Sigmoid colon (tissue), 7 donors: ENCODE results near the gene APCDD1. TPM values are rescaled to one million over a fixed set of nuclear protein-coding genes. Genes with fewer than 3 reads are reported as not detected.

Source experiments
- DNase-seq: peaks from one replicate; pipeline ENCODE4 v3.0.0-alpha.2; 2019
- H3K27ac ChIP-seq, 4 donors: fragments of 200-600 bp; sonication (generic); one replicate each; pipeline ENCODE4 v1.5.1; 2016 to 2019; ENCODE audit warnings: mild to moderate bottlenecking in 1 of 4
- H3K27me3 ChIP-seq, 3 donors: fragments of 200-600 bp; sonication (generic); one replicate each; pipeline ENCODE4 v1.5.1; 2019; ENCODE audit warnings: mild to moderate bottlenecking in 1 of 3
- H3K36me3 ChIP-seq, 4 donors: fragments of 200-600 bp; sonication (generic); one replicate each; pipeline ENCODE4 v1.5.1; 2016 to 2019
- H3K4me1 ChIP-seq, 4 donors: fragments of 200-600 bp; sonication (generic); one replicate each; pipeline ENCODE4 v1.5.1; 2017 to 2019
- H3K4me3 ChIP-seq, 4 donors: fragments of 200-600 bp; sonication (generic); one replicate each; pipeline ENCODE4 v1.5.1; 2017 to 2019; ENCODE audit warnings: mild to moderate bottlenecking in 2 of 4, moderate library complexity in 1 of 4
- H3K9me3 ChIP-seq, 4 donors: fragments of 200-600 bp in 3 of 4; sonication (generic) in 3 of 4; one replicate each; pipeline versions ENCODE4 v1.5.1 to v1.6.1; 2013 to 2019
- EP300 ChIP-seq, 4 donors: sonication (generic); formaldehyde crosslinking; IDR thresholded peaks; one replicate each; pipeline ENCODE4 v1.6.1; 2017; ENCODE audit warnings: antibody characterized with exemption in 4 of 4
- POLR2A ChIP-seq, 2 donors: fragments of 450-650 bp; IDR thresholded peaks; one replicate each; pipeline ENCODE4 v1.6.1; 2016; ENCODE audit warnings: antibody characterized with exemption in 2 of 2, mild to moderate bottlenecking in 2 of 2, moderate library complexity in 2 of 2
- POLR2AphosphoS5 ChIP-seq, 4 donors: sonication (generic); formaldehyde crosslinking; IDR thresholded peaks; one replicate each; pipeline ENCODE4 v1.6.1; 2017; ENCODE audit warnings: antibody characterized with exemption in 4 of 4
- WGBS, 2 donors: extraction: QIAGEN DNeasy Blood & Tissue Kit; methylation state at CpG; one replicate each; pipeline ENCODE4 v1.1.7; 2013; 5-methylcytosine and 5-hydroxymethylcytosine counted together
- intact Hi-C: fragments of 100-400 bp; cut with DNase I; formaldehyde crosslinking; loops from one replicate; pipeline ENCODE4 v1.15.1; 2023
- polyA plus RNA-seq, 3 donors: library from polyadenylated mRNA; stranded (reverse); fragments of 200-250 nt; gene quantifications; one replicate each; pipeline ENCODE4 v1.2.3, GENCODE V29; 2013
- total RNA-seq, 4 donors: library from RNA; depleted of rRNA; stranded (reverse); fragments of >200 nt; gene quantifications; one replicate each; pipeline ENCODE4 v1.1.0, GENCODE V29; 2016
- TF ChIP-seq, protein P1 (sequence below), 4 experiments: fragments of 450-650 bp in 3 of 4; fragments of 200-600 bp in 1 of 4; IDR thresholded peaks; one replicate each; pipeline ENCODE4 v1.5.1; 2016 to 2019; ENCODE audit warnings: antibody characterized with exemption in 4 of 4, mild to moderate bottlenecking in 3 of 4, moderate library complexity in 2 of 4
- donor health status: healthy with polysubstance abuse.
- donor health status: Bipolar disorder and iron deficiency.
- donor health status: healthy.

The APCDD1 gene
- total RNA-seq (10 to 100 TPM in 3 of 4 donors, 1 to 10 TPM in 1; 8.9 to 42.1 (median 21.4) TPM), polyA plus RNA-seq (10 to 100 TPM in 2 of 3 donors, 1 to 10 TPM in 1; 2.8 to 12.9 (median 10.2) TPM)

DNA sequence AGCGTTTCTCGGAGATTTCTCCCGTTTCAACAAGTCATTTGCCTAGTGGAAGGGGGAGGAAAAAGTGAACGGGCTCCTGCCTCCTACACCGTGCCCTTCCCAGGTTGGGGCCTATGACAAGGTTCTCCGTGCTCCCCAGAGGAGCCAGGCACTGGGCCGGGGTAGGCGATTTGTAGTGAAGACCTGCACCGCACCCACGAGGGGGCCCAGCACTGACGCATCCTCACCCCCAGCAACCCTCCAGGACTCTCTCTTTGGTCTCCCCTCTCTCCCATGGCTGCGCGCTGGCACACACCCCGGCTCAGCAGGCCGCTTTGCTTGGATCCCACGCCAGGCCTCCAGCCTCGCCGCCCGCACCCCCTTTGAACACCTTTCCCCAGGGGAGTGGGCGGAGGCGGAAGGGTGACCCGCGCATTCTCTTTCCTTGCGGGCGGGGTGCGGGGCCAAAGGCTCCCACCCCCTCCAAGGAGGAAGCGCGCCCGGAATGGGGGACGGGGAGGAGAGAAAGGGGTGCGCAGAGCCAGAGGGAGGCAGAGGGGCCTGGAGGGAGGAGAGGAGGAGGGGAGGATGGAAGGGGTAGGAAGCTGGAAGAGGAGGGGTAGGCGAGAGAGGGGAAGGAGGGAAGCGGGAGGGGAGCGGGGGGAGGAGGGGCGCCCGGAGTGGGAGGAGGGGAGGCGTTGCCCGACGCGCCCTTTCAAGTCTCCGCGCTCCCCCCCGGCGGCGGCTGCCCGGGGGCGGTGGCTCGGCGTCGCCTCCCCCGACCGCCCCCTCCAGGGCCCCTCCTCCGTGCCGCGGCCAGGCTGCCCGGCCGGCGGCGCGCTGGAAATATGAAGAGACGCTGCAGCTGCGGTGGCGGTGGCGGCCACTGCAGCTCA, at the start of gene APCDD1:
APCDD1 (plus strand) TSS at position 830 of the 875 bp plus-strand sequence. CDS start 347 bp downstream, outside the sequence.
- peaks cover 24 to 52% (median 40%) of the 10 kb centered on the region in 3 donors for H3K27me3 ChIP-seq
- intact Hi-C loops = no loop called here
- peak within 1 kb of the TSS; percentile 67 to 84 (median 77) for H3K27ac ChIP-seq
- TF ChIP-seq POLR2AphosphoS5 (IDR thresholded peaks at IDR 0.05) = peak; percentile 21 to 74 (median 46)
- TF ChIP-seq POLR2A (IDR thresholded peaks at IDR 0.05) = no peak
- H3K4me3 ChIP-seq = peak within 1 kb of the TSS; percentile 52 to 65 (median 55)
- H3K4me1 ChIP-seq = peaks cover 0 to 21% (median 18%) of the 10 kb centered on the region in 4 donors
- 7 to 18% methylated on average over 64 of the region's 64 CpGs for WGBS, 2 donors
- DNase-seq = peak; percentile 86
- no peaks in the 10 kb centered on the region for H3K36me3 ChIP-seq
- no peaks in the 10 kb centered on the region for H3K9me3 ChIP-seq

- H3K4me3 ChIP-seq = no peak overlapping the region
- DNase-seq = no peak
- 46 to 74% methylated on average over 10 of the region's 10 CpGs for WGBS, 2 donors
- H3K9me3 ChIP-seq = no peaks in the 10 kb centered on the region
- intact Hi-C loops = no loop called here
- H3K4me1 ChIP-seq = peaks cover 0 to 7% (median 2%) of the 10 kb centered on the region in 4 donors
- peaks cover 0 to 43% (median 11%) of the 10 kb centered on the region in 3 donors for H3K27me3 ChIP-seq
- peak overlapping the region in 1 of 4 donors; percentile 54 for H3K27ac ChIP-seq
- H3K36me3 ChIP-seq = no peaks in the 10 kb centered on the region
- TF ChIP-seq POLR2AphosphoS5 (IDR thresholded peaks at IDR 0.05) = no peak
- TF ChIP-seq, protein P1, sequence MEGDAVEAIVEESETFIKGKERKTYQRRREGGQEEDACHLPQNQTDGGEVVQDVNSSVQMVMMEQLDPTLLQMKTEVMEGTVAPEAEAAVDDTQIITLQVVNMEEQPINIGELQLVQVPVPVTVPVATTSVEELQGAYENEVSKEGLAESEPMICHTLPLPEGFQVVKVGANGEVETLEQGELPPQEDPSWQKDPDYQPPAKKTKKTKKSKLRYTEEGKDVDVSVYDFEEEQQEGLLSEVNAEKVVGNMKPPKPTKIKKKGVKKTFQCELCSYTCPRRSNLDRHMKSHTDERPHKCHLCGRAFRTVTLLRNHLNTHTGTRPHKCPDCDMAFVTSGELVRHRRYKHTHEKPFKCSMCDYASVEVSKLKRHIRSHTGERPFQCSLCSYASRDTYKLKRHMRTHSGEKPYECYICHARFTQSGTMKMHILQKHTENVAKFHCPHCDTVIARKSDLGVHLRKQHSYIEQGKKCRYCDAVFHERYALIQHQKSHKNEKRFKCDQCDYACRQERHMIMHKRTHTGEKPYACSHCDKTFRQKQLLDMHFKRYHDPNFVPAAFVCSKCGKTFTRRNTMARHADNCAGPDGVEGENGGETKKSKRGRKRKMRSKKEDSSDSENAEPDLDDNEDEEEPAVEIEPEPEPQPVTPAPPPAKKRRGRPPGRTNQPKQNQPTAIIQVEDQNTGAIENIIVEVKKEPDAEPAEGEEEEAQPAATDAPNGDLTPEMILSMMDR (IDR thresholded peaks at IDR 0.05) = no peak
Measured at GRCh38 chr18:10405014-10405493, 49.4 kb upstream of the APCDD1 start.

- no peak overlapping the region for H3K27ac ChIP-seq
- no peak overlapping the region for H3K4me3 ChIP-seq
- DNase-seq = no peak
- peaks cover 0 to 7% (median 2%) of the 10 kb centered on the region in 4 donors for H3K4me1 ChIP-seq
- WGBS, 2 donors = 71 to 72% methylated on average over 16 of the region's 16 CpGs
- no peaks in the 10 kb centered on the region for H3K36me3 ChIP-seq
- H3K9me3 ChIP-seq = no peaks in the 10 kb centered on the region
- peaks cover 0 to 39% (median 11%) of the 10 kb centered on the region in 3 donors for H3K27me3 ChIP-seq
- intact Hi-C loops = no loop called here
- no peak for TF ChIP-seq POLR2A (IDR thresholded peaks at IDR 0.05)
- TF ChIP-seq POLR2AphosphoS5 (IDR thresholded peaks at IDR 0.05) = no peak
- TF ChIP-seq, protein P1 (IDR thresholded peaks at IDR 0.05) = no peak
- no peak for TF ChIP-seq EP300 (IDR thresholded peaks at IDR 0.05)
Measured at GRCh38 chr18:10405816-10406663, 48.4 kb upstream of the APCDD1 start.

DNA sequence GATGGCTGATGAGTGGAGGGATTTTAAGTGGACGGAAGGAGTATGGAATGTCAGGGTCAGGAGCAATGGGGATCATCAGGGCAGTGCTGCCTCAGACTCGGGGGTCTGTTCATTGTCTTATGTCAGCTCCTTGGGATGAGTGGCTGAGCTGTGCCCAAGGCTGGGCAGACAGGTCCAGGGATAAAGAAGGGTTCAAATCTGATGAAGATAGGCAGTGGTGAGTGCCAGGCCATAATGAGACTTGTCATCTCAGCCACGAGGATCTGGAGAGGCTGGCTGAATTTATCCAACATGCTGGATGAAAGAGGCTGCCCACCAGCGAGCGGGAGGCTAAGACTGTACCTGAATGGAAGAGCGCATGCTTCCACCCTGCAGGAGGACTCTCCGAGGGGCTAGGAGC, 46.3 kb upstream of the APCDD1 start:
- intact Hi-C loops = no loop called here
- Histone ChIP-seq H3K36me3 (no peaks in the 10 kb centered on the region), H3K9me3 (no peaks in the 10 kb centered on the region), H3K4me1 (peaks cover 0 to 7% (median 2%) of the 10 kb centered on the region in 4 donors), H3K27ac (no peak overlapping the region), H3K4me3 (no peak overlapping the region), H3K27me3 (peaks cover 0 to 19% (median 11%) of the 10 kb centered on the region in 3 donors)
- TF ChIP-seq EP300 (IDR thresholded peaks at IDR 0.05) (no peak), POLR2A (IDR thresholded peaks at IDR 0.05) (no peak)
- WGBS, 2 donors = 86 to 93% methylated on average over 7 of the region's 7 CpGs
- DNase-seq = no peak

DNA sequence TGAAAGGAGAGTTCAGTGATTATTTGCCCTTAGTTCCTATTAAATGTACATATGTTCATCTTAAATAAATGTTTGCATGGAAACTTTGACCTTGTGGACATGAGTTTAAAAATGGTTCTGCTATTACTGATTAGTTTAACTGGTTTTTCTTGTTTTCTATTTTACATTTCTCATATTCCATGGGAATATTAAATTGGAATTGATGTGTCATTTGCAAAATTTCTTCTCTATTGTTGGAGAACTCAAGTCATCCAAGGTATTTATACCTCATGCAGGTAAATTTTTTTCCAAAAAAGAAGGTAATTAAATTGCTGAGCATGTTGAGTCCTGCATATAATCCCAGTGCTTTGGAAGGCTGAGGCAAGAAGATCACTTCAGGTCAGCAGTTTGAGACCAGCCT, 45.4 kb upstream of the APCDD1 start:
- DNase-seq = no peak
- intact Hi-C loops = no loop called here
- Histone ChIP-seq H3K9me3 (no peaks in the 10 kb centered on the region), H3K27me3 (peaks cover 0 to 10% (median 7%) of the 10 kb centered on the region in 3 donors), H3K36me3 (no peaks in the 10 kb centered on the region), H3K4me1 (peaks cover 0 to 7% (median 2%) of the 10 kb centered on the region in 4 donors), H3K27ac (no peak overlapping the region), H3K4me3 (no peak overlapping the region)
- TF ChIP-seq POLR2AphosphoS5 (IDR thresholded peaks at IDR 0.05) = no peak
- TF ChIP-seq POLR2A (IDR thresholded peaks at IDR 0.05) = no peak
- TF ChIP-seq, protein P1 (IDR thresholded peaks at IDR 0.05) = no peak
